Upper lobe of right lung (tissue), 1 donor: ENCODE measurements around the gene ARSG. TPM values are rescaled to one million over a fixed set of nuclear protein-coding genes. Genes with fewer than 3 reads are reported as not detected.

Source experiments
- ATAC-seq: fragments of 200-7000 bp; cut with Tn5 transposase; one replicate; pipeline ENCODE4 v1.9.1; 2020; ENCODE audit warnings: mild to moderate bottlenecking, moderate library complexity
- DNase-seq: peaks from one replicate; pipeline ENCODE4 v3.0.0-alpha.2; 2020
- H3K27ac ChIP-seq: fragments of 200-600 bp; one replicate; pipeline ENCODE4 v1.8.0; 2022
- H3K27me3 ChIP-seq: fragments of 200-600 bp; one replicate; pipeline ENCODE4 v1.8.0; 2022; ENCODE audit warnings: mild to moderate bottlenecking
- H3K36me3 ChIP-seq: fragments of 200-600 bp; one replicate; pipeline ENCODE4 v1.8.0; 2022
- H3K4me1 ChIP-seq: fragments of 200-600 bp; one replicate; pipeline ENCODE4 v1.8.0; 2022
- H3K4me3 ChIP-seq: fragments of 200-600 bp; one replicate; pipeline ENCODE4 v1.8.0; 2022; ENCODE audit warnings: mild to moderate bottlenecking
- H3K9me3 ChIP-seq: fragments of 200-600 bp; one replicate; pipeline ENCODE4 v1.8.0; 2022
- CTCF ChIP-seq: fragments of 200-600 bp; IDR thresholded peaks from one replicate; pipeline ENCODE4 v1.8.0; 2022; ENCODE audit warnings: antibody characterized with exemption
- intact Hi-C: fragments of 100-400 bp; cut with DNase I; formaldehyde crosslinking; loops from one replicate; pipeline ENCODE4 v1.11.0; 2022
- total RNA-seq: library from RNA; stranded (reverse); fragmentation: NEBNext Ultra II Directional; extraction: Animal tissue kit (Norgen Biotek cat#: 25700); gene quantifications from one replicate; pipeline ENCODE4 v1.2.1, GENCODE V29; 2021
- donor health status: DM: no; HTN: yes; CAD: no; lungs with severe emphysema.

The ARSG gene
- total RNA-seq, 1 donor from 2014 or later = 4.8 TPM

GRCh38 chr17:68317458-68317857, 26.2 kb downstream of the ARSG start:
- H3K4me3 ChIP-seq = no peak overlapping the region
- no peak for TF ChIP-seq CTCF

GRCh38 chr17:68318103-68318991, 27.1 kb downstream of the ARSG start:
- DNase-seq (no peak), ATAC-seq (peak; percentile 32)
- H3K27ac ChIP-seq = no peak overlapping the region
- no peaks in the 10 kb centered on the region for H3K27me3 ChIP-seq
- no peaks in the 10 kb centered on the region for H3K9me3 ChIP-seq
- no peak for TF ChIP-seq CTCF
- no peak overlapping the region for H3K4me3 ChIP-seq
- H3K36me3 ChIP-seq = no peaks in the 10 kb centered on the region
- intact Hi-C loops = no loop called here
- peaks cover 18% of the 10 kb centered on the region for H3K4me1 ChIP-seq

More at GRCh38 chr17:68317458-68317857, 26.2 kb downstream of the ARSG start:
- ATAC-seq (no peak), DNase-seq (no peak)
- no peaks in the 10 kb centered on the region for H3K27me3 ChIP-seq
- intact Hi-C loops = no loop called here
- H3K4me1 ChIP-seq = peaks cover 24% of the 10 kb centered on the region
- no peak overlapping the region for H3K27ac ChIP-seq
- no peaks in the 10 kb centered on the region for H3K36me3 ChIP-seq
- H3K9me3 ChIP-seq = no peaks in the 10 kb centered on the region

GRCh38 chr17:68319410-68320162, 28.3 kb downstream of the ARSG start:
- no peak for TF ChIP-seq CTCF
- ATAC-seq = peak; percentile 63

GRCh38 chr17:68320311-68320865, 29.1 kb downstream of the ARSG start:
- intact Hi-C loops = no loop called here
- no peak for ATAC-seq
- no peak for DNase-seq

More at GRCh38 chr17:68319410-68320162, 28.3 kb downstream of the ARSG start:
- H3K4me1 ChIP-seq = peaks cover 10% of the 10 kb centered on the region
- H3K27ac ChIP-seq = no peak overlapping the region
- intact Hi-C loops = no loop called here
- H3K27me3 ChIP-seq = no peaks in the 10 kb centered on the region
- H3K4me3 ChIP-seq = no peak overlapping the region
- H3K9me3 ChIP-seq = no peaks in the 10 kb centered on the region
- H3K36me3 ChIP-seq = no peaks in the 10 kb centered on the region
- no peak for DNase-seq

More at GRCh38 chr17:68320311-68320865, 29.1 kb downstream of the ARSG start:
- Histone ChIP-seq H3K27ac (no peak overlapping the region), H3K9me3 (no peaks in the 10 kb centered on the region), H3K4me1 (peaks cover 2% of the 10 kb centered on the region), H3K36me3 (no peaks in the 10 kb centered on the region), H3K27me3 (no peaks in the 10 kb centered on the region), H3K4me3 (no peak overlapping the region)
- TF ChIP-seq CTCF = no peak
